ENCODE results near the gene SKI. TPM values are rescaled to one million over a fixed set of nuclear protein-coding genes. Genes with fewer than 3 reads are reported as not detected.

SKI gene
- total and polyA plus RNA-seq, 2 donors (not counting 1 experiment from before 2014, with no cell fraction given), result 14.9 to 74.9 TPM

- Histone ChIP-seq H3K4me1 (ENCODE audit: control insufficient read depth in 2 of 2, insufficient read depth in 2 of 2, low read length in 2 of 2) (peaks cover 0 to 16% of the 10 kb centered on the region in 2 donors), H3K4me3 (ENCODE audit: control extremely low read depth in 1 of 5, extremely low read depth in 1 of 5, insufficient read depth in 1 of 5, low read depth in 2 of 5, low read length in 4 of 5) (no peak overlapping the region), H3K4me2 (replicated peaks; ENCODE audit: low read depth, low read length, poor library complexity, severe bottlenecking) (no peak overlapping the region), H3K9ac (ENCODE audit: low read length) (no peak overlapping the region), H3K9me3 (ENCODE audit: control extremely low read depth in 1 of 3, control insufficient read depth in 2 of 3, insufficient read depth in 1 of 3, low read length in 2 of 3) (peaks cover 0 to 2% (median 0%) of the 10 kb centered on the region in 3 donors), H3K36me3 (replicated peaks in 1 of 2; ENCODE audit: control extremely low read depth in 1 of 2, control insufficient read depth in 1 of 2, extremely low read depth in 1 of 2, insufficient read depth in 2 of 2, low read length in 1 of 2) (peaks cover 0 to 8% of the 10 kb centered on the region in 2 experiments), H3K27ac (ENCODE audit: low read length in 2 of 2) (no peak overlapping the region), H4K20me1 (ENCODE audit: control insufficient read depth, insufficient read depth, low read length, poor library complexity, severe bottlenecking) (peaks cover 6% of the 10 kb centered on the region), H2AFZ (ENCODE audit: insufficient read depth, low read depth, low read length, poor library complexity, severe bottlenecking) (no peak overlapping the region), H3K27me3 (replicated peaks in 1 of 4; ENCODE audit: control extremely low read depth in 1 of 4, control insufficient read depth in 3 of 4, insufficient read depth in 4 of 4, low read length in 3 of 4) (no peaks in the 10 kb centered on the region), H3K79me2 (ENCODE audit: control insufficient read depth, insufficient read depth, low read length) (peaks cover 16% of the 10 kb centered on the region)
- TF ChIP-seq CTCF (IDR thresholded peaks at IDR 0.05) (no peak), EZH2 (IDR thresholded peaks at IDR 0.05; ENCODE audit: borderline replicate concordance, insufficient read depth, low read depth, low read length, poor library complexity, severe bottlenecking) (no peak)
- Mint-ChIP-seq H3K27me3 (no peaks in the 10 kb centered on the region), H3K4me1 (peaks cover 9% of the 10 kb centered on the region), H3K27ac (no peak overlapping the region), H3K4me3 (no peak overlapping the region), H3K9me3 (ENCODE audit: insufficient read depth) (no peaks in the 10 kb centered on the region)
- ChIA-PET CTCF (interaction anchor here (2.4 kb wide), 1 partner anchor 114 kb away, joined by 5 read pairs; no protein-coding TSS in a partner anchor), POLR2A (interaction anchor here (0.6 kb wide), 1 partner anchor 89 kb away, joined by 7 read pairs; no protein-coding TSS in a partner anchor)
- DNase-seq (no peak), ATAC-seq (ENCODE audit: low read depth) (no peak)
- 93% methylated on average over 9 of the region's 9 CpGs for WGBS (ENCODE audit: insufficient coverage)
- intact Hi-C loops (cut with micrococcal nuclease), result no loop called here
Measured at GRCh38 chr1:2186901-2187300, 41.2 kb upstream of the SKI start.

- CTCF ChIA-PET, result interaction anchor here (0.6 to 13.5 kb wide), 4 partner anchors 13 to 193 kb away, joined by 3 to 295 read pairs (median 4); no protein-coding TSS in a partner anchor
- H3K9me3 Mint-ChIP-seq (ENCODE audit: insufficient read depth), result no peaks in the 10 kb centered on the region
- WGBS (ENCODE audit: insufficient coverage), result 93% methylated on average over 13 of the region's 13 CpGs
Measured at GRCh38 chr1:2187619-2188018, 40.5 kb upstream of the SKI start.

More at GRCh38 chr1:2187619-2188018, 40.5 kb upstream of the SKI start:
- H3K4me3 ChIP-seq (ENCODE audit: control extremely low read depth in 1 of 5, extremely low read depth in 1 of 5, insufficient read depth in 1 of 5, low read depth in 2 of 5, low read length in 4 of 5), result no peak overlapping the region
- peaks cover 0 to 16% of the 10 kb centered on the region in 2 donors for H3K4me1 ChIP-seq (ENCODE audit: control insufficient read depth in 2 of 2, insufficient read depth in 2 of 2, low read length in 2 of 2)
- H3K9ac ChIP-seq (ENCODE audit: low read length), result no peak overlapping the region
- H4K20me1 ChIP-seq (ENCODE audit: control insufficient read depth, insufficient read depth, low read length, poor library complexity, severe bottlenecking), result peaks cover 6% of the 10 kb centered on the region
- H3K36me3 ChIP-seq (replicated peaks in 1 of 2; ENCODE audit: control extremely low read depth in 1 of 2, control insufficient read depth in 1 of 2, extremely low read depth in 1 of 2, insufficient read depth in 2 of 2, low read length in 1 of 2), result peaks cover 0 to 13% of the 10 kb centered on the region in 2 experiments
- no peaks in the 10 kb centered on the region for H3K27me3 ChIP-seq (replicated peaks in 1 of 4; ENCODE audit: control extremely low read depth in 1 of 4, control insufficient read depth in 3 of 4, insufficient read depth in 4 of 4, low read length in 3 of 4)
- no peaks in the 10 kb centered on the region for H3K27me3 Mint-ChIP-seq
- no peak overlapping the region for H3K27ac ChIP-seq (ENCODE audit: low read length in 2 of 2)
- ATAC-seq (ENCODE audit: low read depth) (no peak), DNase-seq (no peak)
- TF ChIP-seq EZH2 (IDR thresholded peaks at IDR 0.05; ENCODE audit: borderline replicate concordance, insufficient read depth, low read depth, low read length, poor library complexity, severe bottlenecking) (no peak), CTCF (IDR thresholded peaks at IDR 0.05) (no peak)
- H2AFZ ChIP-seq (ENCODE audit: insufficient read depth, low read depth, low read length, poor library complexity, severe bottlenecking), result no peak overlapping the region
- no peak overlapping the region for H3K4me2 ChIP-seq (replicated peaks; ENCODE audit: low read depth, low read length, poor library complexity, severe bottlenecking)
- H3K4me1 Mint-ChIP-seq, result peaks cover 9% of the 10 kb centered on the region
- H3K79me2 ChIP-seq (ENCODE audit: control insufficient read depth, insufficient read depth, low read length), result peaks cover 16% of the 10 kb centered on the region
- no peak overlapping the region for H3K4me3 Mint-ChIP-seq
- H3K27ac Mint-ChIP-seq, result no peak overlapping the region
- intact Hi-C loops (cut with micrococcal nuclease), result loop anchor here (2.0 kb wide), 1 partner anchor 17 kb away; no protein-coding TSS in a partner anchor
- POLR2A ChIA-PET, result no interaction called here
- H3K9me3 ChIP-seq (ENCODE audit: control extremely low read depth in 1 of 3, control insufficient read depth in 2 of 3, insufficient read depth in 1 of 3, low read length in 2 of 3), result peaks cover 0 to 2% (median 0%) of the 10 kb centered on the region in 3 donors

All from B cell (primary cell).